OCI-M2 (cell line): ENCODE measurements around the gene GNAI1.

Experiments
- DNase-seq: peaks from one replicate; lab custom pipeline; 2025; ENCODE audit not compliant: unreplicated experiment; lab: John Stamatoyannopoulos, UW

GNAI1 gene

DNA sequence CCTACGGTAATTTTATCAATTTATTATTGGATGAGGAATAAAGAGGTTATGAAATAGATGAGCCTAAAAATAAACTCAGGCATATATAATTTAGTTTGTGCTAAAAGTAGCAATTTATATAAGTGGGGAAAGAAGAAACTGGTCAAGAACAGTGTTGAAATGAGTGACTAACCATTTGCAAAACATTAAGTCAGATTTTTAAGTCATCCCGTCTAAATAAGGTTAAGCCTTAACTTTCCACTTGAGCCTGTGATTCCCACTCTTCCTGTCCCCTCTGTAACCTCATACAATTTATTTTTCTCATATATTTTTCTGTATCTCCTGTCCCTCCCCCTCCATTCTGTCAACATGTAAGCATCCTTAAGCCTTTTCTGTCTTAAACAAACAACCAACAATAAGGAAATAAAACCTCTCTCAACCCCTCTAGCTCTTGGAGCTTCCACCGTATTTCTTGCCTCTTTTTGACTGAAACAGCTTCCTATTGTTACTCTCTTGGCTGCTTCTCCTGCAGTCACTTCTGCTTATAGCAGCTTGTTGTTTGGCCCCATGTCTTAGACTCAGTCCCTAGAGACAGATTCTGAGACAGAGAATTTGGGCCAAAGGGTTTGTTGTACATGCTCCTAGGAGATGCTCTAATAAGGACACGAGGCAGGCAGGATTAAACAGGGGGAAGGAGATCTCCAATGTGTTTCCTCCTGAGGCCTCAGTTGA is 109.7 kb downstream of the GNAI1 start:
- DNase-seq, result no peak

DNA sequence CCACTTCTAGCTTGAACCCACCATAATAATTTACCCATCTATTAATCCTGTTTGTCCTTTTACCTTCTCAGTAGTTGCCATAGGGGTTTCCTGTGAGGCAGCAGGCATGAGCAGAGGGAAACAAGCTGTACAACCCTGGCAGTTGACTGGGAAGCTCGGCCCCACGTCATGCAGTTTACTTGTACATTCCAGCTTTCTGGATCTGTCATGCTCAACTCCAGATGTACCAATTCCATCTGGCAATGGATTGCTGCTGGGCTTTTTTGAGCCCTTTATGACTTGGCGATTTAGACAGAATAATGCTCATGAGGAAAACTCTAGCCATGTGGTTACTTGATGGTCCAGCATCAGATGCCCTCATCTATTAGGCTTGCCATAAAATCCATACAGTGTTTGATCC is 112.5 kb downstream of the GNAI1 start:
- DNase-seq, result no peak

DNA sequence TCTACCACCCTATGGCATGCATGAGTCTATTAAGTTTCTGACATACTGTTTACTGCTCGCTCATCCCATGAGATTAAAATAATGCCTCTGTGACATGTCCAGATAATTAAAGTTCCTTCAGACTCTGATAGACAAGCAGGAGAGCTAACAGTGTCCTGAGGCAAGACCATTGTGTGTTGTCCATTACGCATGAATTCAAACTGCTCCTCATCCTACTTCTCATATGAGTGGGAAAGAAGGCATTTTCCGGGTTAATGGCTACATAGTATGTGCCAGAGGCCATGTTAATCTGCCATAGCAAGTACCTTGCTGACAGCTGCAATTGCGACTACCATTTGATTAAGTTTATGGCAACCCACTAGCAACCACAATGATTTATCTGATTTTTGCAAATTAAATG is 113.3 kb downstream of the GNAI1 start:
- DNase-seq, result no peak

DNA sequence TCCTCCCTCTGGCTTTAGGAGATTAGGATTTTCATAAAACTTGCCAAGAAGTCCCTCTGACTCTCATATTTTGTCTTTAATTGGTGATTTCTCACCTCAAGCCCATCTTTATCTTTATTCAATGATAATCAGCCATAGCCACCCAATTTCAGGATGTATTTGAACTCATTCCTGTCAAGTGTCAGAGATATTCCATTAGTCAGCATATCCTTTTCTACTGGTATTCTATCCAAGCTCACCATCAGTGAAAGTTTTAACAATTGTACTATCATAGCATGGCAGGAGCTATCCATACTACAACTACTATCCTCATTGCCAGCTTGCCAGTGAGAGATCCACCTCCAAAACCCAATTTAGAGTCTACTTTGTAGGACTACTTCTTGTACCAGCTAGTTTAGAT is 114.6 kb downstream of the GNAI1 start:
- DNase-seq, result no peak

DNA sequence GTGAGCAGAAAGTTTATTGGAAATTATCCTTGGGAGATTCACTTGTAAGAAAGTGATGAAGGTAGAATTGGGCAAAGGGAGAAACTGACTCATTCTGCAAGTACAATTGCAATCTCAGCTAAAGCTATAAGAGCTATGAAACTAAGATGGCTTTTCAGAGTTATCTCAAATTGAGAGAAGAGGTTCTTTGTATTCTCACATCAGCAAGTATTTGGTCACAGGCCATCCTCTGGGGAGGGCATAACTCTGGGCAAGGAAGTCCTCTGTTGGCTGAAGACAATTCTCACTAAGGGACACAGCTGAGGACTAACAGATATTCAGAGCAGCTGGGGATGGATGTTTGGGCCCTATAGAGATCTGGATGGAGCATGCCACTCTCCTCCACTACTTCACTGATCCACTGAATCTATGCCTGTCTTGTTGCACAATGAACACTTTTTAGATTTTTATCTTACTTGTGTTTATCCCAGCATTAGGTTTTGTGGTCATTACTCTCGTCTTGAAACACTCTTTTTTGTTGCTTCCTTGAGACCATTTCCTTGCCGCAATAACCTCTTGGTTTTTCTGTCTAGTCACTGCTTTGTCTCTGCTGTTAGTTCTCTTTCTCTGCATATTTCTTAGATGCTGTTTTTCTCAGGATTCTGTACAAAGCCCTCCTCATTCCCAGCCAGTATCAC is 115.1 kb downstream of the GNAI1 start:
- DNase-seq, result no peak

DNA sequence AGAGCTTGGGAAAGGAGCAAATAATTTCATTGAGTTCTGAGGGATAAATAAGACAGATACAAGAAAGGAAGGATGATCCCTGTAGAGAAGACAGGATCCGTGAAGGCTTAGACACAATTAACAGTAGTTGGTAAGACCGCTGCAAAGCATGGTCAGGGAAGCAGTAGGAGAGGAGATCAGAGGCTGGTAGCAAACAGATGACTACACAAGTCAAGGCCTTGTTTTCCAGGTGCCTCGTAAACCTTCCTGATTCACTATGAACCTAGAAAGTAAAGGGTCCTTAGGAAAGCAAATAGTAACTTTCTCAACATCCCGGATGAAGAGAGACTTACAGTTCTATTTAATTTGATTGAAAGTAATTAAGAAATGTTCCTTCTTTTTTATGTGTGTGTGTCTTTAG is 118.6 kb downstream of the GNAI1 start:
- no peak for DNase-seq

DNA sequence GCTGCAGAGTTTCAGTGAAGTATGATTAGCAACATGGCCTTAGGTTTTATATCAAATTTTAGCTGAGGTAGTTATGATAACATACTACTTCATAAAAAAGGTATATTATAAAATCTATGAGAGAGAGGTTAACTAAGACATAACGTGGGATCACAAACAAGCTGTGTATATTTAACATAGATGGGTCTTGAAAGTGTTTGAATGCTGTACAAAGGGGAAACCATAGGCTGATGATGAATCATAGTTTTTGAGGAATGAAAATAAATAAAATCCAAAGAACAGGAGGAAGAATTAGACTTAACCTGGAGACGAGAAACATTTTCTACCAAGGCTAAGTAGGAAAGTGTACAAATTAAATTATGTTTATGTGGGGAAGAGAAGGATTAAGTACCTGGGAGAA is 119.0 kb downstream of the GNAI1 start:
- no peak for DNase-seq

DNA sequence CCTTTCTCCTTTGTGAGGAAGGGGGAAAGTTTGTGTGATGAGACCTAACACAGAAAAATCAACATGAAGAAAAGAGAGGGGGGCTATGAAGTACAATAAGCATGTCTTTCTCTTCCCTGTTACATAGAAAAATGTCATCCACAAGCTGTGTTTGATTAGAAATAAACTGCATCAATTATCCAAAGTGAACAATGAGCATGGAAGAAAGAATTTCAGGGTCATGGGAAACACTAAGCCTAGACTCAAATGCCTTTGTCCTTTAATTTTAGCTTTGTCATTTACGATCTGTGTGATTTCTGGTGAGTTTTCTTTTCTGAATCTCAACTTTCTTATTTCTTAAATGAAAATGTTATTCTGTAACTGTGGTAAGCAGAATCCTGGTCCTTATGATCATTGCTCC is 121.0 kb downstream of the GNAI1 start:
- DNase-seq, result no peak

DNA sequence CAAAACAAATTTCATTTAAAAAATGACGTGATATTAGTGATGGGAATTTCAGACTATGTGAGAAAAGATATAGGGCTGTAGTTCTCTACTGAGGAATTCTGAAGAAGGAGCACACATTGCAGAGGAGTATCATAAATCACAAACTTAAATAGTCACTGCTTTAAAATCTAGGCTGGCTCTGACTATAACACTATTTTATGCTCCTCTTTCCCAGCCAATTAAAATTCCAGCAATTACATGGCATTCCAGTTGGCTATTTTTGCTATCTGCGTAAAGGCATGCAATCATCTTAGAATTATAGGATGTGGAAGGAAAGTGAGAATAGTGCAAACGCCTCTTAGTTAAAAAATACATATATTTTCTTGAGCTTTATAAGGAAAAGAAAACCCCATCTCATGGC is 123.1 kb downstream of the GNAI1 start:
- DNase-seq, result no peak

DNA sequence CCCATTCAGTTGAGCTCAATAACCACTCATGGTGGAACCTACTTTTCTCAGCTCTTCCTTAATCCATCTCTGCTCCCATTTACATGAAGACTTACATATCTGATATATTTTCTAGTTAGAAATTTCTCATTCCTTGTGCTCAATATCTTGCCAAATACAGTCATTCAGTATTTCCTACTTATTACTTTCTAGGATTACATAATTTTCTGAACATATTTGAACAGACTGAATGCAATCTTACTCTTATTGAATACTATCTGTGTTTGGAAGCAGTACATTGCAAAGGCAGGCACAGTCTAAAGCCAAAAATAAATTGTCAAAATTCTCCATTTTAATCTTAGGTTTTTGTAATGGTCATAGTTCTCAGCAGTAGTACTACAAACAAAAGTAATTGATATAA is 126.0 kb downstream of the GNAI1 start:
- no peak for DNase-seq

DNA sequence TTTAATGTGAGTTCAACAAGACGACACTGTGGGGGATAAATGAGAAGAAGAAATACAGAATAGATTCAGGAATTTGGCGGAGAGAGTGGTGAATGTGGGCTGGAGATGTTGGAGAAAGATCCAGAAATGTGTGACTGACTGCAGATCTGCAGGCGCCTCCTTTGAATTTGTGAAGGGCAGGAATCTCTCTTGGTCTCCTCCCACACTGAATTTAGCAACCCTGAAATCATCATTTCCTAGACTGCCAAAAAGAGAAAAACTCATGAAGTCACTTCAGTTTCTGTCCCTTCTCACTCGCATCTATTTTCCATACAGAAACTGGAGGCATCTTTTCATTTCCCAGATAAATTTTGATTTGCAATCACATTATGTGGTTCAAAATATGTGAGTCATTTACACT is 128.7 kb downstream of the GNAI1 start:
- DNase-seq, result no peak

DNA sequence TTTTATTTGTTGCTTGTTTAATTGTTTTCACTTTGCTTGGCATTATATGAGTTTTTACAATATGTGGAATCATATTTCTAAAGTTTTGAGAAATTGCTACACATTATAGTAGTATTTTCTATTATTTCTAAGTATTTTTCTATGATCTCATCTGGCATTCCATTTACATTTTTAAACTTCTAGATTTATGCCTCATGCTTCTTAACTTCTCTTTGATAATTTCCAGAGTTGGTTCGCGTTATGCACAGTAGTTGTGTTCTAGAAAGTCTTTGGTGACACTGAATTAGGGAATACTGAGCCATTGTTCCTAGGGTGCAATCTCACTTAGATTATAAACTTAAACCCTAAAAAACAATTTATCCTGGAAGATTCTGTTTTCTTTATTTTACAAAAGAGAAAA is 129.2 kb downstream of the GNAI1 start:
- no peak for DNase-seq

DNA sequence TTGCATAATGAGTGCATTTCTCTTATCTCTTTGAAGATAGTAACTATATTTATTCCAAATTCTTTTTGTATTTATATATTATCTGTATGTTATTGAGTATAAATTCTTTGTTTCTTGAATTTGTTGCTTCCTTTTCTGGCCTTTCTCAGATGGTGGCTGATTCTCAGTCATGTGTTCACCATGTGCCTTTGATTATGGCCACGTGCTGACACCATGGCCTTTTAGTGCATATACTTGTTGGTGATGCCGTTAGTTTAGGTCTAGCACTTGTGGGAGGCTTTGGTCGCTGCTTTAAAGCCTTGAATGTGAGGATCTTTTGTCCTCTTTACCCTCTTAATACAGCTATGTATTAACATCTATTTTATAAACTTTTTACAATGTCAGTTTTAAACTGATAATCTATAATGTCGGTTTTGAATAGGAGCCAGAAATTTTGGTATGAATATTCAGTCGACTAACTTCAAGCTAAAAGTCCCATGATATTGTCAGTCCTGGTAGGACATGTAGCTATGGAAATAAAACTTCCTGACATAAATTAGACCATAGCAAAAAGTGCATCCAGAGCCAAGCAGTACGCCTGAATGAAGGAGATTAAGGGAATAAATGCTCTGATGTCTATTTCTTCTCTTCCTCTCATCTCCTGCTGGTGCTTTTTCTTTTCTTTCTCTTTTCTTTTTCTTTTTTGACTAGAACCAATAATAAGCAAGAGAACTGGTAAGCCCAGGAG is 130.3 kb downstream of the GNAI1 start:
- no peak for DNase-seq

DNA sequence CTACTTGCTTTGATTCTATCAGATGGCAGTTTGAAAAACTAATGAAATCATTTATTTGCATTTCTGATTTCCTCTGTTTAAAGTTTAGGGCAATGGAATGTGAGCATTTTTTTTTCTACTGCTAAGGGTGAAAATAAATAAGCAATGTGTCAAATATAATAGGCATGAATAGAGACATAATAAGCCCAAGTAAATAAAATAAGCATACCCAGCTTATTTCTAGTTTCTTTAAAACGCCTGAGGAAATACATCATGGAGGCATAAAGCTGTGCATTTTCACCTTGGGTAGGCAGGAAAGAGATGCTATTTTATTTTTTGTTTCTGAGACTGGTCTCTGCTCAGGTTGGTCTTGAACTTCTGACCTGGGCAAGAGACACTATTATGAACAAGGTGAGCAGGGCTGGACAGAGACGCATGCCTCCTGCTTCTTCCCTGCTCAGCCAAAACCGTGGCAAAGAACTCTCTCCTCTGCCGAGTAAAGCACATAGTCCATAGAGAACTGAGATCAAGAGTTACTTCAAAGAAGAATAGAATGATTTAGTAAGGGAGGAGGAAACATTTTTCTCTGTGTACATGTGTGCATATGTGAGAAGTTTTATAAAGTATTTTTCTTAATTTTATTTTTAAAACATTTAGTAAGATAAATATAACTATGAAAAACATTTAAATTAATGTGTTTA is 138.1 kb downstream of the GNAI1 start:
- no peak for DNase-seq

DNA sequence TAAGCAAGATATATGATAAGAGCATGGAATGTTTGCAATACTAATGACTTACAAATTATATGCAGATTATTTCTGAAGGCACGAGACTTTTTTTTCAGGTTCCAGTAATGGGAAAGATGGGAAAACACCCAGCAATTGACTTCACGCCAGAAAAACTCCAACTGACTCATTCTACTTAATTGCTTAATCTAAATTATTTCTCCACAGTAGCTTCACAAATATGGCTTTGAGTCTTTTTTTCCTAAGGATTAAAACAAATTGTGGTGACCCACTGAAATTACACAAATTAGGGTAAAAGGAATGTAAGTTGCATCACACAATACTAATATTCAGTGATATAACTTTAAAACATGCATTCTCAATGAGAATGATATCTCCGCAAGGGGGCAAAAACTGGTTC is 138.7 kb downstream of the GNAI1 start:
- no peak for DNase-seq

DNA sequence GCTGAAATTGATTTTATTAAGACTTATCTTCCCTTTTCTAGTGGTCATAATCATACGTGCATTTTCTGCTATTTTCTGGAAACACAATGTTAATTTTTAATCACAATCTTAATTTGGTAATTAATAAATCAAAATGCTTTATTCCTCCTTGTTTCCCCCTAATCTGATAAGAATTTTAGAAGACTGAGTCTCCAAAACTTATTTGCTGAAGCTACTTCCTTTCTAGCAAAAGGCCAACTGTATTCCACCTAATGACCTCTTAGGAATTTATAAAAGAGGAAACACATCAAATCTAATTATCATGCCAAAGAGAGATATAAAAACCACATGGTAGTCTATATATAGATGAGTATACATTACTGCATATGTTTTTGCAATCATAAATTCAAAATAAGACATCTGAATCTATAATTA is 140.6 kb downstream of the GNAI1 start:
- DNase-seq, result no peak
